ENCODE data around the gene VTCN1.
A peak's percentile ranks its signal among the peaks of the same experiment; 100 is the strongest.

VTCN1 gene

DNA sequence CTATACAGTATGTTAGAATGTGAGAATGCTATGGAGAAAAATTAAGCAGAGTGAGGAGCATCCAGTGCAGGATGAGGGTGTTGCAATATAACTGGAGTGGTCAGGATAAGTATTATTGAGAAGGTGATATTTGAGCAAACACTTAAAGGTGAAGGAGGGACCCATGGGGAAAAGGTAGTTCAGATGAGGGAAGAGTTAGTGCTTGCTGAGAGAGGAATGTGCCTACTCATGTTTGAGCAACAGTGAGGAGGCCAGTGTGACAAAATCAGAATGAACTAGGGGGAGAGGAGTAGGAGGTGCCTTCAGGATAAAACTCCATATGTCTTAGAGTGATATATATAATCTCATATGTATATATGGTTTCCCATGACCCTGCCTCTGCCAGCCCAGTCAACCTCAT is 82.9 kb downstream of the VTCN1 start:
- no peak overlapping the region for H3K18ac ChIP-seq (ENCODE audit: low read length)
- H2AK5ac ChIP-seq (ENCODE audit: low read length) = no peak overlapping the region
- no peak overlapping the region for H2BK120ac ChIP-seq (ENCODE audit: insufficient read depth, low read length, poor library complexity)
- no peak overlapping the region for H3K4ac ChIP-seq (ENCODE audit: low read depth, low read length)
- peak overlapping the region; percentile 56 for H4K91ac ChIP-seq (ENCODE audit: low read depth, low read length)
- no peak overlapping the region for H2BK5ac ChIP-seq (ENCODE audit: low read depth, low read length, poor library complexity)
- H2AFZ ChIP-seq (ENCODE audit: insufficient read depth, low read length, poor library complexity) = no peak overlapping the region
- H3K9ac ChIP-seq (ENCODE audit: low read length) = no peak overlapping the region
- H2BK12ac ChIP-seq (ENCODE audit: low read length) = peak overlapping the region; percentile 87
- H3K14ac ChIP-seq (ENCODE audit: low read length) = no peak overlapping the region
- H4K12ac ChIP-seq (ENCODE audit: low read depth, low read length) = no peak overlapping the region
- H3K9me3 ChIP-seq (ENCODE audit: insufficient read depth, low read depth, low read length) = no peaks in the 10 kb centered on the region
- H3K27me3 ChIP-seq (ENCODE audit: insufficient read depth, low read length) = no peaks in the 10 kb centered on the region
- H3K4me3 ChIP-seq (ENCODE audit: low read depth, low read length) = no peak overlapping the region
- no peak overlapping the region for H3K27ac ChIP-seq (ENCODE audit: low read depth, low read length)
- no peak overlapping the region for H3K4me2 ChIP-seq (ENCODE audit: low read length)
- peaks cover 0 to 4% of the 10 kb centered on the region in 2 experiments for H3K4me1 ChIP-seq (ENCODE audit: control insufficient read depth in 1 of 2, insufficient read depth in 2 of 2, low read length in 2 of 2)
- no peaks in the 10 kb centered on the region for H3K79me2 ChIP-seq (ENCODE audit: control insufficient read depth, insufficient read depth, low read length, poor library complexity)
- H4K8ac ChIP-seq (ENCODE audit: low read depth, low read length) = no peak overlapping the region
- H3K36me3 ChIP-seq (ENCODE audit: control insufficient read depth in 1 of 2, insufficient read depth in 2 of 2, low read length in 2 of 2) = no peaks in the 10 kb centered on the region
- no peak overlapping the region for H3K23ac ChIP-seq (ENCODE audit: low read length)
- peaks cover 5% of the 10 kb centered on the region for H3K79me1 ChIP-seq (ENCODE audit: low read length)
- DNase-seq = peak in 1 of 2 donors; percentile 58

DNA sequence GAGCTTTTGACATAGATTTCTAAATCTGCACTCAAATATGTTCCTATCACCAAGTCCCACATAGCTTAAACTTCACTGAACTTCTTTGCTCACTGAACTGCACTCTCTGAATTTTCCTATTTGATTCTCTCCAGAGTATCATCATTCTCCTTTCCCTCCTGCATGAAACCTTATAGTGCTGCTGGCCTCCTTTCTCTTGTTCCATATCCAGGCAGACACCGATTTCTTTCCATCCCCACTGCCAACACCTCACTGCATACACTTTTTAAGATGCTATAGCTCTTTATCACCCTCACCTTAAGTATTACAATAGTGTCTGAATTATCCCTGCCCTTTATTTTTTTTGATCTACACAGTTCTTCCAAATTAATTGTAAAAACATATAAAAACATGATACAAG is 86.1 kb downstream of the VTCN1 start:
- no peak overlapping the region for H2BK120ac ChIP-seq (ENCODE audit: insufficient read depth, low read length, poor library complexity)

DNA sequence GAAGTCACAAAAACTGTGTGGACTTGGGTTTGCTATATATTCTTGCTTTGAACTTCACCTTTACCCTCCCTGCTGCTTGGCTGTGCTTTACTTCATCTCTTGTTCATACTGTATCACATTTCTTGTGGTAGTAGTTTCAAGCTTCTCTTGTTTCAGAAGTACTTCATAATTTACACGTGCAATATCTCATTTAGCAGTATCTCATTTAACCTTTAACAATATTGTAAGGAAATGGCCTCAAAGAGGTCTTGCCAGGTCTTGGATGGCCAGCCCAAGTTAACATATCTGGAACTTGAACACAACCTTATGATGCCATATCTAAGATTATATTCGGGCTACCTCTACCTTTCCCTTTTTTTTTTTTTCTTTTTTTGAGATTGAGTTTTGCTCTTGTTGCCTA is 87.5 kb downstream of the VTCN1 start:
- H3K4ac ChIP-seq (ENCODE audit: low read depth, low read length) = no peak overlapping the region
- peak overlapping the region; percentile 18 for H4K91ac ChIP-seq (ENCODE audit: low read depth, low read length)
- no CpG with 5 or more reads among the region's 2 CpGs for WGBS (ENCODE audit: extremely low coverage, insufficient coverage, insufficient read length)
- H3K18ac ChIP-seq (ENCODE audit: low read length) = no peak overlapping the region
- H2BK12ac ChIP-seq (ENCODE audit: low read length) = peak overlapping the region; percentile 61
- no peak overlapping the region for H3K14ac ChIP-seq (ENCODE audit: low read length)
- peaks cover 10 to 21% of the 10 kb centered on the region in 2 experiments for H3K4me1 ChIP-seq (ENCODE audit: control insufficient read depth in 1 of 2, insufficient read depth in 2 of 2, low read length in 2 of 2)
- no peak overlapping the region for H3K27ac ChIP-seq (ENCODE audit: low read depth, low read length)
- H2AFZ ChIP-seq (ENCODE audit: insufficient read depth, low read length, poor library complexity) = no peak overlapping the region
- H3K4me2 ChIP-seq (ENCODE audit: low read length) = no peak overlapping the region
- H4K8ac ChIP-seq (ENCODE audit: low read depth, low read length) = no peak overlapping the region
- H2AK5ac ChIP-seq (ENCODE audit: low read length) = no peak overlapping the region
- H3K9ac ChIP-seq (ENCODE audit: low read length) = no peak overlapping the region
- no peak overlapping the region for H3K4me3 ChIP-seq (ENCODE audit: low read depth, low read length)
- peaks cover 12% of the 10 kb centered on the region for H3K79me2 ChIP-seq (ENCODE audit: control insufficient read depth, insufficient read depth, low read length, poor library complexity)
- H4K12ac ChIP-seq (ENCODE audit: low read depth, low read length) = no peak overlapping the region
- peaks cover 3 to 5% of the 10 kb centered on the region in 2 experiments for H3K36me3 ChIP-seq (ENCODE audit: control insufficient read depth in 1 of 2, insufficient read depth in 2 of 2, low read length in 2 of 2)
- H3K79me1 ChIP-seq (ENCODE audit: low read length) = peaks cover 21% of the 10 kb centered on the region
- peak in 1 of 2 donors; percentile 24 for DNase-seq
- no peak overlapping the region for H2BK120ac ChIP-seq (ENCODE audit: insufficient read depth, low read length, poor library complexity)
- H2BK5ac ChIP-seq (ENCODE audit: low read depth, low read length, poor library complexity) = no peak overlapping the region
- no peaks in the 10 kb centered on the region for H3K27me3 ChIP-seq (ENCODE audit: insufficient read depth, low read length)
- H3K9me3 ChIP-seq (ENCODE audit: insufficient read depth, low read depth, low read length) = no peaks in the 10 kb centered on the region
- no peak overlapping the region for H3K23ac ChIP-seq (ENCODE audit: low read length)

More for the DNA sequence above, 86.1 kb downstream of the VTCN1 start:
- DNase-seq = no peak
- Histone ChIP-seq H3K4me1 (ENCODE audit: control insufficient read depth in 1 of 2, insufficient read depth in 2 of 2, low read length in 2 of 2) (peaks cover 8 to 19% of the 10 kb centered on the region in 2 experiments), H3K79me2 (ENCODE audit: control insufficient read depth, insufficient read depth, low read length, poor library complexity) (peaks cover 12% of the 10 kb centered on the region), H3K79me1 (ENCODE audit: low read length) (peaks cover 23% of the 10 kb centered on the region), H3K4ac (ENCODE audit: low read depth, low read length) (no peak overlapping the region), H3K18ac (ENCODE audit: low read length) (no peak overlapping the region), H4K8ac (ENCODE audit: low read depth, low read length) (no peak overlapping the region), H2AFZ (ENCODE audit: insufficient read depth, low read length, poor library complexity) (no peak overlapping the region), H4K91ac (ENCODE audit: low read depth, low read length) (no peak overlapping the region), H2BK12ac (ENCODE audit: low read length) (no peak overlapping the region), H3K9me3 (ENCODE audit: insufficient read depth, low read depth, low read length) (no peaks in the 10 kb centered on the region), H3K27me3 (ENCODE audit: insufficient read depth, low read length) (no peaks in the 10 kb centered on the region), H3K4me3 (ENCODE audit: low read depth, low read length) (no peak overlapping the region), H3K9ac (ENCODE audit: low read length) (no peak overlapping the region), H4K12ac (ENCODE audit: low read depth, low read length) (no peak overlapping the region), H3K23ac (ENCODE audit: low read length) (no peak overlapping the region), H3K4me2 (ENCODE audit: low read length) (no peak overlapping the region), H2AK5ac (ENCODE audit: low read length) (no peak overlapping the region), H3K36me3 (ENCODE audit: control insufficient read depth in 1 of 2, insufficient read depth in 2 of 2, low read length in 2 of 2) (peaks cover 0 to 2% of the 10 kb centered on the region in 2 experiments), H3K14ac (ENCODE audit: low read length) (no peak overlapping the region), H2BK5ac (ENCODE audit: low read depth, low read length, poor library complexity) (no peak overlapping the region), H3K27ac (ENCODE audit: low read depth, low read length) (no peak overlapping the region)
- no CpG with 5 or more reads among the region's 1 CpG for WGBS (ENCODE audit: extremely low coverage, insufficient coverage, insufficient read length)

DNA sequence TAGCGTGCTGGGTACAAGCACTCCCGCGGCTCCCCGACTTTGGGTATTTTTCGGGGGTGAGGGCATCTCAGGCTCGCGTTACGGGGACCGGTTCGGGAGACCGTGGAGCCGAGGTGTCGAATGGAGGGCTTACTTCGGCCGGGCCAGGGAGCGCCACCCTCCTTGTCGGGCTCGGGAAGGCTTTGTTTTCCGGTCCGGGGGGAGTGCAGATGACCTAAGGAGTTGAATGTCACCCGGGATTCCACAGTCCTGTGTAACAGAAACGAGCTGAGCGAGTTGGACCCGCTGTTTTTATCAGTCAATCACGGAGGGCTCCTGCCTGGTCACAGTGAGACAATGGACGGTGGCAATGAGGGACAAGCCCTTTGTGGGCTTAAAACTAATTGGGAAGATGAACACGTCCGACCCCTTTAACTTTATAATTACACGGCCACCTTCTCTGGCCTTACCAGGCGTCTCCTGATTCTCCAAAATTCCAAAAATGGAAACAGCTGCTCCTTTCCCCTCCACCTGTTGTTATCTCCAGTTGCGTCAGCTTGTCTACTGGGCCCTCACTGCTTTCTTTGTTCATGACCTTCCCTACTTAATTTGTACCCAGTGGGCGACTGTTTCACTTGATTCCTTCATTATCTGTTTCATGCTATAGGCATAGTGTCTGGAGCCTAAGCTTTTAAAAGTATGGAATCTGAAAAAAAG is 88.2 kb downstream of the VTCN1 start:
- Histone ChIP-seq H3K4me1 (ENCODE audit: control insufficient read depth in 1 of 2, insufficient read depth in 2 of 2, low read length in 2 of 2) (peaks cover 18 to 25% of the 10 kb centered on the region in 2 experiments), H2BK5ac (ENCODE audit: low read depth, low read length, poor library complexity) (peak overlapping the region; percentile 96), H4K12ac (ENCODE audit: low read depth, low read length) (peak overlapping the region; percentile 82), H4K91ac (ENCODE audit: low read depth, low read length) (peak overlapping the region; percentile 93), H3K79me1 (ENCODE audit: low read length) (peaks cover 21% of the 10 kb centered on the region), H3K23ac (ENCODE audit: low read length) (no peak overlapping the region), H3K79me2 (ENCODE audit: control insufficient read depth, insufficient read depth, low read length, poor library complexity) (peaks cover 12% of the 10 kb centered on the region), H2AK5ac (ENCODE audit: low read length) (peak overlapping the region; percentile 25), H2AFZ (ENCODE audit: insufficient read depth, low read length, poor library complexity) (peak overlapping the region; percentile 83), H3K9me3 (ENCODE audit: insufficient read depth, low read depth, low read length) (no peaks in the 10 kb centered on the region), H3K18ac (ENCODE audit: low read length) (peak overlapping the region; percentile 95), H3K4ac (ENCODE audit: low read depth, low read length) (peak overlapping the region; percentile 48), H3K4me3 (ENCODE audit: low read depth, low read length) (peak overlapping the region; percentile 44), H3K9ac (ENCODE audit: low read length) (peak overlapping the region; percentile 63), H4K8ac (ENCODE audit: low read depth, low read length) (peak overlapping the region; percentile 93), H2BK12ac (ENCODE audit: low read length) (peak overlapping the region; percentile 54), H3K36me3 (ENCODE audit: control insufficient read depth in 1 of 2, insufficient read depth in 2 of 2, low read length in 2 of 2) (peaks cover 9 to 10% of the 10 kb centered on the region in 2 experiments), H3K14ac (ENCODE audit: low read length) (peak overlapping the region; percentile 78), H3K27me3 (ENCODE audit: insufficient read depth, low read length) (no peaks in the 10 kb centered on the region), H3K4me2 (ENCODE audit: low read length) (peak overlapping the region; percentile 63), H2BK120ac (ENCODE audit: insufficient read depth, low read length, poor library complexity) (peak overlapping the region; percentile 96), H3K27ac (ENCODE audit: low read depth, low read length) (peak overlapping the region; percentile 96)
- peak; percentile 89 to 96 for DNase-seq
- WGBS (ENCODE audit: extremely low coverage, insufficient coverage, insufficient read length) = no CpG with 5 or more reads among the region's 32 CpGs

Measured in trophoblast cell (in vitro differentiated cells and primary cell).